ENCODE results near the gene HIVEP3.
"Not testable (repeated sequence)": the region's sequence is repeated elsewhere in the genome, so short reads cannot be mapped to it uniquely, and the experiment has no call there.

The HIVEP3 gene

GRCh38 chr1:41704196-41704595, 214.5 kb downstream of the HIVEP3 start:
- DNase-seq, result no peak

DNA sequence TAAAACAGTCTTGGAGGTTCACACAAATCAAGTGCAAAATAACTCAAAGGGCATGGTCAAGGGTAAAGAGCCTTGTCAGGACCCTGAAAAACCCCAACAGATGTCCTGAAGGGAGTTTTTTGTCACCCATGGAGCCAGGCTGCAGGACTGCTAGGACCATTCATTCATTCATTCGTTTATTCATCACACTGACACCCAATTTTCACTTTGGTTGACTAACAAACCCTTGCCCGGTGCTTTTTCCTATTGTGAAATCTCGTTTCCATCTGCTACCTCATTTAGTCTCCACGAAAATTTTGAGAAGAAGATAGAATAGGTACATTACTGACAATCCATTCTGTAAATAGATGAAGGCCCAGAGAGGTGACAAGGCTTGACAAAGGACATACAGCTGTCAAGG, 216.0 kb downstream of the HIVEP3 start:
- DNase-seq, result no peak

- DNase-seq, result no peak
Observed at GRCh38 chr1:41700986-41701535, 217.7 kb downstream of the HIVEP3 start.

DNA sequence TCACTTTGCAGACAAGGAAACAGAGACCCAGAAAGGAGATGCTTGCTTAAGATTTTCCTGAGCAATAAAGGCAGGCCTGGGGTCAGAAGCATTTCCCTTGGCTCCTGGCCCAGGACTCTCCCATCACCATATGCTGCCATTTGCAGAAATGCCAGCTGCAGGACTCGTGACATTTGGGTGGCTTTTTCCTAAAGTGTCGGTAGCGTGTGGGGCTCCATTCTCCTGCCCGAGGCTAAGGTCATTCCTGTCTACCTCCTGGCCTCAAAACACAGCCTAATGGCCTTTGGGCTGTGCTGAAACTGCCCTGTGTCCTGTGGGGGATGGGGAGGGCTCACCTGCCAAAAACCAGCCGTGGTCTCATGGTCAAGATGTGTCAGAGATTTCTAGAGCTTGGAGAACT, 218.1 kb downstream of the HIVEP3 start:
- DNase-seq, result no peak

DNA sequence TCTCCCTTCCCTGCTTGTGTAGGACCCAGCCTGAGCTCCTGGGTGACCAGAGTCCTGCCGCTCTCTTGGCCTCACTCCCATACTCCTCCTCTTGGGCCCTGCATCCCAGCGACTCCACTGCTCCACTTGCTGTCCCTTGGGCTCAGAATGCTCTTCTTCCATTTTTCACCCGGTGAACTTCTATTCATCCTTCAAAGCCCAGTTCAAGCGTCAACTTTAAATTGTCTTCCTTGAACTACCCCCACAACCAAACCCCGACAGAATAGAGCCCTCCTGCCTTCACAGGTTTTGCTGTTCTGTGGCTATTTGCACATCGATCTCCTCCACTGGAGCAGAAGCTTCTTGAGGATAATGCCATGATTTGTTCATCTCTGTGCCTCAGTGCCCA, 218.9 kb downstream of the HIVEP3 start:
- no peak for DNase-seq

DNA sequence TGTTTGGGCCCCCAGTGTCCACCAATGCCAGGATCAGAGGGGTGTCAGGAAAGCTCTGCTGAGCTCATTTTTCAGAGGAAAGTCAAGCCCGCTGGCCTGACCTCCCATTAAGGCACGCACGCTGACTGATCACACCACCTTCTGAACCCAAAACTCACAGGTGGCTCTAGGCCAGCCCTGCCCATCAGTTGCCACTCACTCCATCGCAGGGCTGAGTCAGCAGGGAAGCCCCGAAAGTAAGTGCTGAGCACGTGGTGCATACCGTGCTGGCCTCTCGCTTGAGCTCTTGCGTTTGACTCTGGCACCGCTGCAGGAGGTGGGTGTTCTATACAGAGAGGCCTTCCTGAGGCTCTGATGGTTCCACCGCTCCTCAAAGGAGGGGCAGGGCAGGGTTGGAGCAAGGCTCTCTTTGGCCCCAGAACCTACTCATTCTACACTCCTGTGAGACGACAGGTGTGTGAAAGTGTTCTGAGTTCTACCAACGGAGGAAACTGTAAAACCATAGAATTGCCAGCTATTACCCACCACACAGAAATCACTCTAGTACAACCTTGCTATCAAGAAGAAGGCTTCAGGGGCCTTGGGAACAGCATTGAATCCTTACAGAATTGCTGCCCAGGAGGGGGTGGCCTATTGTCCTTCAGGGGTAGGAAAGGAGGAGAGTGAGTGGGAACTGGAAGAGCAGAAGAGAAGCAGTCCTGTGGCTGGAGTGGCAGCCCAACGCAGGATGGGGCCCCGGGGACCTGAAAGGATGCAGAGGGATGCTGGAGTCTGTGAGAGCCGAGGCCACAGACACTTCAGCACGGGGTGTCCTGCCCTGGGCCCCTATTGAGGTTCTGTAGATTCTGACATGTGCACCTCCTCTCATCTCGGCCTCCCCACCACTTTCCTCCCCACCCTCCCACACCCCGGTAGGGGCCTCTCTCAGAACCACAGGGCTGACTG, 219.5 kb downstream of the HIVEP3 start:
- peak; percentile 46 for DNase-seq

DNA sequence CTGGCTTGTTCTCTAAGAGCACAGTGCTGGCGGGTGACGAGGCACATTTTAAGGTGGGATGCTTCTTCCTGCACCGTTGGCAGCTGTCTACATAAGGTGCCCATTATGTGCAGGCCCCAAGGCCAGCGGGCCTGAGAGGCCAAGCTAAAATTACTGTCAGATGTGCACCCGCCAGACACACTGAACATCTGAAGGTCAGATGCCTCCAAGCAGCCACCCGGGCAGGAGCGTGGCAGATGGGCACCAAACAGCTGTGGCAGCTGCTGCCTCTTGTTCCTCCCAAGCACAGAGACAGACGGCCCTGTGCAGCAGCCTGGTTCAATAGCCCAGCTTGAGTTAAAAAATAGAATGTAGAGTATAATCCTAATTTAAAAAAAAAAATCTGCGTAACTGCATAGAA, 222.3 kb downstream of the HIVEP3 start:
- DNase-seq, result no peak

DNA sequence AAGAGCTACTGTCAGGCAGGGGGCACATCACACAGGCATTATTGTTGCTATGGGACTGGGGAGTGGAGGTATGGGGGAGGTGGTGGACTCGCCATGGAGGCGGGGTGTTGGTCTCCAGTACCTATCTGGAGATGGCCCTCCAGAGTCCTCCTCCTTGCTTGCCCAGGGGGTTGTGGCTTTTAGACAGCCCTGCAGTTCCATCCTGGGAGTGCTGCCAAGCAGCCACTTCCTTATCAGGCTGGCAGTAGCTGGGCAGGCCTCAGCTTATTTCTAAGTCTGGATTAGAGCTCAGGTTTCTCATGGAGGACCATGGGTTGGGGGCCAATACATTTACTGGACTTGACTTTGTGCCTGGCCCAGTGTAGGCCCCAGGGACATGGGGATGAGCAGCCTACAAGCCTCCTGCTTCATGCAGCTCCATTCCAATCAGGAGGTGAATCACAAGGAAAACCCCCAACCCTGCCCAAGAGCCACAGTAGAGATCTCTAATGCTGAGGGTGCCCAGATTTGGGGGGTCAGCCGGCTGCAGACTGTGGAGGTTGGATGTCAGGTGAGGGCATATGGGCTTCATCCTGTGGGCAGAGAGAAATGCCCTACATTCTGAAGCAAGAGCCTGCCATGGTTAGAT, 223.5 kb downstream of the HIVEP3 start:
- DNase-seq, result no peak

- DNase-seq, result not testable (repeated sequence)
Observed at GRCh38 chr1:41691966-41692365, 226.8 kb downstream of the HIVEP3 start.

DNA sequence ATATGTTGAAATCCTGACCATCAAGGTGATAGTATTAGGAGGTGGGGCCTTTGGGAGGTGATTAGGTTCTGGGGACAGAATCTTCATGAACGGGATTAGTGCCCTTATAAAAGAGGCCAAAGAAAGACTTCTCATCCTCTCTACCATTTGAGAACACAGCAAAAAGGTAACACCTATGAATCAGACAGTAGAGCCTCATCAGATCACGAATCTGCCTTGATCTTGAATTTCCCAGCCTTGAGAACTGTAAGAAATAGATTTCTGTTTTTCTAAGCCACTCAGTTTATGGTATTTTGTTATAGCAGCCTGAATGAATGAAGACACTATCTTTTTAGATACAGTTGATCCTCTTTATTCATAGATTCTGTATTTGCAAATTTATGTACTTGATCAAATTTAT, 227.3 kb downstream of the HIVEP3 start:
- no peak for DNase-seq

- DNase-seq, result no peak
Observed at GRCh38 chr1:41690331-41690730, 228.4 kb downstream of the HIVEP3 start.

DNA sequence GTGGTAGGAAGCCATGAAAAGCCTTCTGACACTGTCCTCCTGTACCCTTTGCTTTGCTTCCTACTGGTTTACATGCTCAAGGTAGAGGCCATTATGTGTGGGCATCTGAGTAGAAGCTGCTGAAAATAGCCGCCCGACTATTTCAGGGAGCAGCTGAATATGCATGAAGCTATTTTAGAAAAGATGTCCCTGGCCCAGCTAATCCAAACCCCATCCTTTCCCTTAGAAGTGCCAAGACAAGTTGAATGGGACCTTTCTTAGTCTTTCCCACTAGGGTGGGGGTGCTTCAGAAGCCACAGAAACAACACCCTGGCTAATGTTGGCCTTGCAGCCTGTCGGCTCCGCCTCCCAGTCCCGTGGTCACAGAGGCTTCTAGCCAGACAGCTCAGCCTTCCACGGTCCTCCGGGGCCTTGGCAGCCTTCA, 229.2 kb downstream of the HIVEP3 start:
- no peak for DNase-seq

DNA sequence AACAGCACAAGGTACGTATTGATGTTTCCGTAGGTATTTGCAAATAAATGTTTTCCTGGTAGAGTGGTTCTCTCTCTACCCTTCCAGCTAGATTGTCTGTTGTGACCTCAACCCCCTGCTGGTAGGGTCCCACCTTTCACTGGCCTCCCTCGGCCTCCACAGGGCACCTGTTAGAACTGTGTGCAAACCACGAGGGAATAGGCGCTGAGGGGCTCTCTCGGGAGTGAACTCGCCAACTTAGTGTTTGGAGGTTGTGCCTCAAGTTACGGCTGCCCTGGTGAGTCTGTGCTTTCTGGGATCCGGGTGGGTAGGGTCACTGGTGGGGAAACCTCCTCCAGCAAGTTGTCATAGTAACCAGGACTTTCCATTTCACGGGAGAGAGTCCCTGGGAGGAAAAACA, 229.6 kb downstream of the HIVEP3 start:
- no peak for DNase-seq

GRCh38 chr1:41687007-41687406, 231.7 kb downstream of the HIVEP3 start:
- no peak for DNase-seq

DNA sequence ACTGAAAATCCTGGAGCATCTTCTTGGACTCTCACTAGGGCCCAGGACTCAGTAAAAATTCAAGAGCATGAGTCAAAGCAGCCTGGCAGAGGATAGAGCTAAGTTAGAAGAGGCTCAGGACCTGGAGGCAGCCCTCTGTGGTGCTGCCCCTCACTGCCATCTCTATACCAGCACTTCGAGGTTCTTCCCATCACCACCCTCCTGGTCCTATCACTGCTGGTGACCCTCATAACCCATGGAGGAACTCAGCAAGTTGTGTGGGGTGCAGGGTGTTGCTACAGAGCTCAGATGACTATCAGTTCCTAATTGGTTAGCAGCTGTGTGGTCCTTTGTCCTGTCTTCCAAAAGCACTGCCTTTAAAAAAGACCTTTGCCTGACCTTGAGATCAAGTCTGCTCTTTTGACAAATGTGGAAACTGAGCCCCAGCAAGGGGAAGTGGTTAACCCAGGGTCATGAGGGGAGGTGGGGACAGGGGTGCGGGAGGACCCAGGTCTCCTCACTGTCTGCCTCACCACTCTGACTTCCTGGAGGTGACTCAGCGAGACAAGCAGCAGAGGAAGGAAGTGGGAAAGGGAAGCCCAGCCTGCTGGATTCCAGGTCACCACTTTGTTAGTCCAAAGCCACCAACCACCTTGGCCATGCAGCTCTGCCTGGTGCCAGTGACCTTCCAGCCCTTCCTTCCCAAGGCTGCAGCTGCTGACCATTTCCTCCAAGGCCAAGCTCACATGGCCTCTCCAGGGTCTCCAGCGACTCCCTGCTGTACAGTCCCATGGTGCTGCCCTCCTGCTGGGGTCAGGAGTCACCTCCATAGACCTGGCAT, 234.8 kb downstream of the HIVEP3 start:
- peak; percentile 47 for DNase-seq

DNA sequence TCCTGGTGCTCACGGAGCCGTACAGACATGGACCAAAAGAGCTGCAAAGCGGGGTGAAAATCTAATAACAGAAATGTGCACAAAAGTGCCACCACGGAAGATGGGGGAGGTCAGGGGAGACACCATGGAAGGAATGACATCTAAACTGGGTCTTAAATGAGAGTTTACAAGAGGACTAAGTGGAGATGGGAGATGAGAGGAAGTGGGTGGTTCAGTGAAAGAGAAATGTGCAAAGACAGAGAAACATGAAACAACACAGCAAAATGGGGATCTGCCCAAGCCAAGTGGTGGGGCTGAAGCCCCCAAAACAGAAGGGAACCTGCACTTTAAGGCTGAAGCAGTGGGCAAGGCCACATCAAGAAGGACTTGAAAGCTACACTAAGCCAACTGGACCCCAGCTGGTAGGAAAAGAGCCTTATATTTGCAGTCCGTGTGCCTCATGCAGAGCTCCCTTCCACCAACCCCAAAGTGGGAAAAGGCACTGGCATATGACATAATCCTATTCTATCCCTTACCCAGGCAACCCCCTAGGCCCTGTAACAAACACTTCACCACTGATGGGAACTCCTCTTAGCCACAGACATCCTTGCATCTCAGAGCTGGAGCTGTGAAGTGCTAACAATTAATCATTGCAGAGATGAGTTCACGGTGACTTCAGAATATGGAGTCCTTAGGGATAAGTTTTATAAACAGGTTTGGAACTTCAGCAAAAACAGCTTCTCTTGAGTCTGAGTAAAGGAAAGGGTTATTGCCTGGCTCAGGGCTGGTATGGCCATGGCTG, 235.7 kb downstream of the HIVEP3 start:
- no peak for DNase-seq

GRCh38 chr1:41682149-41682548, 236.6 kb downstream of the HIVEP3 start:
- no peak for DNase-seq

- no peak for DNase-seq
Observed at GRCh38 chr1:41681331-41682098, 237.2 kb downstream of the HIVEP3 start.

GRCh38 chr1:41679994-41680393, 238.7 kb downstream of the HIVEP3 start:
- no peak for DNase-seq

- DNase-seq, result no peak
Observed at GRCh38 chr1:41679531-41679930, 239.2 kb downstream of the HIVEP3 start.

DNA sequence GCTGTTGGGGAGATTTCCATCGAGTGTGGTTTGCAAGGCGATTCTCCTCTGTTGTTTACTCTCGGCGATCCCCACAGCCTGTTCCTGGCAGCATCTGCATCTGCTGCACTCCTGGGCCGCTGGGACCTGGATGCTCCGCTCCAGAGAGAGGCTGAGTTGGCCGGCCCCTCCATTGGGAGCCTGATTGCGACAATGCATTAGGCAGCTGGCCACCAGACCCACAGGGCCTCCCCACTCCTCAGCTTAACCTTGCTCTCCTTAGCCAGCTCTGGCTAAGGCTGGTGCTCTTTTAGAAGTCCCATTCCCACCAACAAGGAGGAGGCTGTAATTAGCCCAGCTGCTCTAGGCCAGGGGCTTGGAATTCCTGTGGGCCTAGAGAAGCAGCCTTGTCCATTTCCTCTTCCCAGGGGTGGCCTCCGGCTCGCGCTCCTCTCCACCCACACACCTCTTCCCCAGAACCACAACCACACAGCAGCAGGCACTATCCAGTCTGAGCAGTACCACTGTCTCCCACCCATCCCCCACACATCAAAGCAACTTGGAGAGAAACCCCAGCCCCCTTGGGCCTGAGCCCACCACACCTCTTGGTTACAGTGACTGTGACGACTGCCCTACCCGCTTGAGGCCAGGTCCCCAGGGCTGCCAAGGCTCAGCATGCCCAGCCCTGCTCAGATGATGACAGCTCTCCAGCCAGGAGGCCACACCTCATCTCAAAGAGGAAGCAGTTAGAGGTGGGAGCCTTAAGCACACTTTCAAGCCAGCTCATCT, 240.4 kb downstream of the HIVEP3 start:
- no peak for DNase-seq

Measured in CD4-positive, alpha-beta T cell treated with Interleukin-21 for 1 hour (primary cell).